Right lobe of liver (tissue), 6 donors: ENCODE data around the gene XPO6. TPM values are rescaled to one million over a fixed set of nuclear protein-coding genes. Genes with fewer than 3 reads are reported as not detected.
"Not testable (repeated sequence)": the region's sequence is repeated elsewhere in the genome, so short reads cannot be mapped to it uniquely, and the experiment has no call there.

Experiments
- ATAC-seq, 4 donors: fragments of 200-7000 bp; cut with Tn5 transposase; one replicate each; pipeline ENCODE4 v1.9.1; 2020; ENCODE audit warnings: mild to moderate bottlenecking in 4 of 4, moderate library complexity in 4 of 4
- DNase-seq, 3 donors: peaks; one replicate each; pipeline ENCODE4 v3.0.0-alpha.2; 2020
- H3K27ac ChIP-seq, 3 donors: fragments of 200-600 bp; one replicate each; pipeline ENCODE4 v1.8.0; 2022
- H3K27me3 ChIP-seq, 2 donors: fragments of 200-600 bp; one replicate each; pipeline ENCODE4 v1.8.0; 2022
- H3K36me3 ChIP-seq, 4 donors: fragments of 200-600 bp; sonication (generic) in 1 of 4; one replicate each; pipeline versions ENCODE4 v1.5.1 to v1.8.0; 2017 to 2022; ENCODE audit warnings: control low read depth in 1 of 4
- H3K4me1 ChIP-seq, 4 donors: fragments of 200-600 bp; sonication (generic) in 1 of 4; one replicate each; pipeline versions ENCODE4 v1.5.1 to v1.8.0; 2017 to 2022; ENCODE audit warnings: control low read depth in 1 of 4
- H3K4me3 ChIP-seq, 3 donors: fragments of 200-600 bp; one replicate each; pipeline ENCODE4 v1.8.0; 2022
- H3K9me3 ChIP-seq, 4 donors: fragments of 200-600 bp; sonication (generic) in 1 of 4; one replicate each; pipeline versions ENCODE4 v1.5.1 to v1.8.0; 2017 to 2022; ENCODE audit warnings: control low read depth in 1 of 4
- POLR2A ChIP-seq: fragments of 450-650 bp; IDR thresholded peaks from one replicate; pipeline ENCODE4 v1.6.1; 2017; ENCODE audit warnings: antibody characterized with exemption, mild to moderate bottlenecking
- WGBS: methylation state at CpG from one replicate; pipeline ENCODE4 v1.1.6; 2018; ENCODE audit warnings: low coverage, low lambda C conversion rate; ENCODE audit not compliant: insufficient coverage; ENCODE audit errors: missing lambda C conversion rate; 5-methylcytosine and 5-hydroxymethylcytosine counted together
- intact Hi-C, 2 donors: fragments of 100-400 bp; cut with DNase I; formaldehyde crosslinking; loops; one replicate each; pipeline versions ENCODE4 v1.11.2 to v1.14.1; 2022
- total RNA-seq, 6 experiments: library from RNA; depleted of rRNA in 2 of 6; stranded (reverse); fragments of >200 nt in 2 of 6; fragmentation: NEBNext Ultra II Directional in 3 of 6; extraction: Animal tissue kit (Norgen Biotek cat#: 25700) in 3 of 6; gene quantifications; one replicate each; pipeline versions ENCODE4 v1.1.0 to v1.2.4, GENCODE V29; 2016 to 2023
- TF ChIP-seq, protein P1 (sequence below), 4 donors: fragments of 200-600 bp in 3 of 4; fragments of 450-650 bp in 1 of 4; IDR thresholded peaks; one replicate each; pipeline versions ENCODE4 v1.5.1 to v1.8.0; 2016 to 2022; ENCODE audit warnings: antibody characterized with exemption in 4 of 4, mild to moderate bottlenecking in 2 of 4
- donor health status: DM: no; HTN: yes; CAD: no.
- donor health status: DM: no; HTN: no; CAD: no.
- donor health status: DM: no; HTN: no; CAD: no.
- donor health status: DM: no; HTN: yes; CAD: no.
- donor health status: DM: no; HTN: yes; CAD: no.

XPO6 gene
- total RNA-seq, 6 experiments from 2014 or later: 41.8 to 62.1 (median 51.3) TPM

DNA sequence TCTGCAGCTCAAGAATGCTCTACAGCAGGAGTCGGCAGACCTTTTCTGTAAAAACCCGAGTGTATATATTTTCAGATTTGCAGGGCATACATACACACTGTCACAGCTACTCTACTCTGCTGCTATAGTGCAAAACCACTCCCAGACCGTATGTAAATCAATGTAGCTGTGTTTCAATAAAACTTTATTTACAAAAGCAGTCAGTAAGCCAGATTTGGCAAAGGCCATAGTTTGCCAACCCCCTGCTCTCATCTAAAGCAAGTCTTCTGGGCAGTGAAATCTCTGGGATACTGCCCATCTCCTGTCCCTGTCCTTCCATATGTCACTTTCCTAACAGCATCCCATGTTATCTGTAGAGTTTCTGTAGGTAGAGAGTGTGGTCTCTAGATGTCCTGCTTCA, 91.0 kb downstream of the XPO6 start:
- TF ChIP-seq POLR2A: no peak
- TF ChIP-seq, protein P1, sequence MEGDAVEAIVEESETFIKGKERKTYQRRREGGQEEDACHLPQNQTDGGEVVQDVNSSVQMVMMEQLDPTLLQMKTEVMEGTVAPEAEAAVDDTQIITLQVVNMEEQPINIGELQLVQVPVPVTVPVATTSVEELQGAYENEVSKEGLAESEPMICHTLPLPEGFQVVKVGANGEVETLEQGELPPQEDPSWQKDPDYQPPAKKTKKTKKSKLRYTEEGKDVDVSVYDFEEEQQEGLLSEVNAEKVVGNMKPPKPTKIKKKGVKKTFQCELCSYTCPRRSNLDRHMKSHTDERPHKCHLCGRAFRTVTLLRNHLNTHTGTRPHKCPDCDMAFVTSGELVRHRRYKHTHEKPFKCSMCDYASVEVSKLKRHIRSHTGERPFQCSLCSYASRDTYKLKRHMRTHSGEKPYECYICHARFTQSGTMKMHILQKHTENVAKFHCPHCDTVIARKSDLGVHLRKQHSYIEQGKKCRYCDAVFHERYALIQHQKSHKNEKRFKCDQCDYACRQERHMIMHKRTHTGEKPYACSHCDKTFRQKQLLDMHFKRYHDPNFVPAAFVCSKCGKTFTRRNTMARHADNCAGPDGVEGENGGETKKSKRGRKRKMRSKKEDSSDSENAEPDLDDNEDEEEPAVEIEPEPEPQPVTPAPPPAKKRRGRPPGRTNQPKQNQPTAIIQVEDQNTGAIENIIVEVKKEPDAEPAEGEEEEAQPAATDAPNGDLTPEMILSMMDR (IDR thresholded peaks at IDR 0.05): no peak
- ATAC-seq (no peak), DNase-seq (no peak)
- H3K27ac ChIP-seq: peak overlapping the region in 2 of 3 donors; percentile 65 to 91
- no peak overlapping the region for H3K4me3 ChIP-seq
- 63% methylated on average over 3 of the region's 3 CpGs for WGBS
- H3K9me3 ChIP-seq: no peaks in the 10 kb centered on the region
- H3K27me3 ChIP-seq: no peaks in the 10 kb centered on the region
- intact Hi-C loops: no loop called here
- peaks cover 0 to 23% (median 4%) of the 10 kb centered on the region in 4 donors for H3K36me3 ChIP-seq
- H3K4me1 ChIP-seq: peaks cover 0 to 29% (median 14%) of the 10 kb centered on the region in 4 donors

DNA sequence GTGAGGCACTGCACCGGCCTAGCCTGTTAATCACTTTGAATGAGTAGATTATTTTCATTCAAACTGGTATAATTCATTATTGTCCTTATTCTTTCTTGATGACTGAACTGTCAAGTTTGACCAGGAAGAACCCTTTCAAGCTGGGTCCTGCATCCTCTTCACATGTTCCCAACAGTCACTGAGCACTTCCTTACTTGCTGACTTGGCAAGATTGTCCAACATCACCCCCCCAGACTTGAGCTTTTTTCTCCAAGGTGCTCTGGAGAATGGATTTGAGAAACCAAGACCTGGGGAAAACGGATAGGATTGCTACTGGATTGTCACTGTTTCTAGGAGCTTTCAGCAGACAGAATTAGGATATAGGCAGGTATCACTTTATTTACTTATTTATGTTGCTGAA, 93.1 kb downstream of the XPO6 start:
- H3K27me3 ChIP-seq: no peaks in the 10 kb centered on the region
- peaks cover 0 to 23% (median 10%) of the 10 kb centered on the region in 4 donors for H3K4me1 ChIP-seq
- H3K36me3 ChIP-seq: peaks cover 0 to 24% (median 5%) of the 10 kb centered on the region in 4 donors
- DNase-seq (no peak), ATAC-seq (no peak)
- TF ChIP-seq, protein P1 (IDR thresholded peaks at IDR 0.05): no peak
- TF ChIP-seq POLR2A: no peak
- no peaks in the 10 kb centered on the region for H3K9me3 ChIP-seq
- no peak overlapping the region for H3K27ac ChIP-seq
- 44% methylated on average over 2 of the region's 2 CpGs for WGBS
- intact Hi-C loops: no loop called here
- no peak overlapping the region for H3K4me3 ChIP-seq

DNA sequence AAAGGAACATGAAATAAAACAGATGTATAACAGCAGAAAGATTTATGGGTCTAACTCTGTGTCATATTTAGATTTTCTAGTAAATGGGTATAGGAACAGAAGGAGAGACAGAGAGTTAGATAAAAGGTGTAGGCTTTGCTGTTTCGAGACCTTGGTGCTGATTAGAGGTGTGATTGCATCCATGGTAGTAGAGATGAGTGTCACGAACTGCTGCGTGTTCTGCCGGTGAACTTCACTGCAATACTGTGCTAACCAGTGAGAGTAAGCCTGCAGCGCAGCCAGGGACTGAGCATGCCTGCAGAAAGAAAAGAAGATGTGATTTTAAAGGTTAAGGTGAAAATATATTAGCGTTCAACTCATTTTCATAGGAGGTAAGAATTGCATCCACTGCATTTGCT, 94.6 kb downstream of the XPO6 start:
- no peak overlapping the region for H3K27ac ChIP-seq
- H3K4me1 ChIP-seq: peaks cover 0 to 15% (median 7%) of the 10 kb centered on the region in 4 donors
- H3K27me3 ChIP-seq: no peaks in the 10 kb centered on the region
- 97% methylated on average over 5 of the region's 6 CpGs for WGBS
- DNase-seq: peak in 1 of 3 donors; percentile 27
- intact Hi-C loops: no loop called here
- no peak for ATAC-seq
- TF ChIP-seq, protein P1 (IDR thresholded peaks at IDR 0.05): no peak
- TF ChIP-seq POLR2A: no peak
- H3K4me3 ChIP-seq: no peak overlapping the region
- peaks cover 0 to 24% (median 8%) of the 10 kb centered on the region in 4 donors for H3K36me3 ChIP-seq
- H3K9me3 ChIP-seq: no peaks in the 10 kb centered on the region

DNA sequence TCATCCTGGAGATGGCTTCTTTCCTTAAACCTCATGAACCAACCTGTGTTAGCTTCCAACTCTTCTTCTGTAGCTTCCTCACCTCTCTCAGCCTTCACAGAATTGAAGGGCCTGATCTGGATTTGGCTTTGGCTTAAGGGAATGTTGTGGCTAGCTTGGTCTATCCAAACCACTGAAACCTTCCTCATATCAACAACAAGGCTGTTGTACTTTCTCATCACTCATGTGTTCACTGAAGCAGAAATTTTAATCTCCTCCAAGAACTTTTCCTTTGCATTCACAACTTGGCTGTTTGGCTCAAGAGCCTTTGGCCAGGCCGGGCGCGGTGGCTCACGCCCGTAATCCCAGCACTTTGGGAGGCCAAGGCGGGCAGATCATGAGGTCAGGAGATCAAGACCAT, 95.9 kb downstream of the XPO6 start:
- peak in 1 of 3 donors; percentile 28 for DNase-seq
- H3K27me3 ChIP-seq, H3K9me3 ChIP-seq, ATAC-seq, H3K4me1 ChIP-seq, H3K4me3 ChIP-seq, H3K27ac ChIP-seq, intact Hi-C loops: not testable (repeated sequence)
- WGBS: 100% methylated on average over 3 of the region's 6 CpGs
- H3K36me3 ChIP-seq: peaks cover 0 to 32% (median 10%) of the 10 kb centered on the region in 4 donors

DNA sequence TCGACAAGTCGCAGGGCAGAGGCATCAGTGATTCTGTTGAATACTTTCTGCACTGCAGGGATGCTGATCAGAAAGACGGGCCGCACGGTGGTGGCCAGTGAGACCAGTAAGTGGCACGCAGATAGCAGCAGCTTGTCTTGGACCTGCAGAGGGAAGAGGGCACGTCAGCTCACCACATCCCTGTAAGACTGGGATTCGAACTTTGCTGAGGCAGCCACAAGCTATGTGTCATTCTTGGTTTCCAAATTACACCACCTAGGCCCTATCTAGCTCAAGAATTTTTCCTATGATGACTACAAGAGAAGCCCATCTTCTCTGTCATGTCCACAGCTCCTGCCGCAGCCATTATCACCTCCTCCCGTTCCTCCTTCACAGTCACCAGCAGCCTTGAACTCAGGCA, 98.9 kb downstream of the XPO6 start:
- Histone ChIP-seq H3K36me3 (peaks cover 0 to 45% (median 10%) of the 10 kb centered on the region in 4 donors), H3K4me3 (no peak overlapping the region), H3K9me3 (no peaks in the 10 kb centered on the region), H3K27ac (no peak overlapping the region), H3K4me1 (peaks cover 0 to 5% (median 0%) of the 10 kb centered on the region in 4 donors), H3K27me3 (no peaks in the 10 kb centered on the region)
- DNase-seq (no peak), ATAC-seq (no peak)
- WGBS: no CpG with 5 or more reads among the region's 10 CpGs
- TF ChIP-seq, protein P1 (IDR thresholded peaks at IDR 0.05): no peak
- no peak for TF ChIP-seq POLR2A
- intact Hi-C loops: no loop called here
